ENCODE measurements around the gene PDIK1L. TPM values are rescaled to one million over a fixed set of nuclear protein-coding genes. Genes with fewer than 3 reads are reported as not detected.
A peak's percentile ranks its signal among the peaks of the same experiment; 100 is the strongest.

Gene PDIK1L
- polyA plus RNA-seq (2013, experiment 1 of 2): 1.4 TPM
- 1.7 TPM for polyA plus RNA-seq (2013, experiment 2 of 2)

GRCh38 chr1:26111530-26112406, at the start of gene PDIK1L:
Gene PDIK1L, plus strand, starts transcription at chr1:26111824. Its CDS starts 2,485 bp downstream, at chr1:26114309.
- Histone ChIP-seq H3K14ac (ENCODE audit: low read length in 2 of 2) (peak within 1 kb of the TSS; percentile 86 to 91), H3K23ac (ENCODE audit: low read length in 2 of 2) (peak within 1 kb of the TSS in 1 of 2 experiments; percentile 89), H3K4me1 (ENCODE audit: control insufficient read depth, insufficient read depth, low read depth, low read length) (peaks cover 4% of the 10 kb centered on the region), H2BK5ac (ENCODE audit: low read depth, low read length, poor library complexity, severe bottlenecking) (peak within 1 kb of the TSS; percentile 89), H2AFZ (ENCODE audit: low read depth, low read length) (peak within 1 kb of the TSS; percentile 98), H3K4me2 (ENCODE audit: low read length, poor library complexity, severe bottlenecking) (peak within 1 kb of the TSS; percentile 99), H3K9me3 (ENCODE audit: control insufficient read depth, low read length) (no peaks in the 10 kb centered on the region), H2BK15ac (ENCODE audit: low read depth, poor library complexity, severe bottlenecking) (peak within 1 kb of the TSS; percentile 97), H4K8ac (ENCODE audit: low read length) (peak within 1 kb of the TSS; percentile 47), H3K4ac (ENCODE audit: low read depth in 1 of 2, low read length in 2 of 2) (peak within 1 kb of the TSS; percentile 87 to 97), H3K36me3 (ENCODE audit: control insufficient read depth in 1 of 2, insufficient read depth in 2 of 2, low read depth in 1 of 2, low read length in 2 of 2) (peaks cover 2 to 14% of the 10 kb centered on the region in 2 experiments), H3K27ac (ENCODE audit: low read length, poor library complexity, severe bottlenecking) (peak within 1 kb of the TSS; percentile 80), H3K18ac (ENCODE audit: low read depth in 1 of 2, low read length in 2 of 2) (peak within 1 kb of the TSS; percentile 97 to 98), H3K79me1 (replicated peaks; ENCODE audit: low read length, poor library complexity, severe bottlenecking) (peaks cover 16% of the 10 kb centered on the region), H2BK120ac (ENCODE audit: low read depth, low read length) (peak within 1 kb of the TSS; percentile 94), H2BK12ac (ENCODE audit: low read length in 2 of 2) (peak within 1 kb of the TSS in 1 of 2 experiments; percentile 83), H2AK5ac (ENCODE audit: low read length, severe bottlenecking) (no peak within 1 kb of the TSS), H3K9ac (ENCODE audit: low read length) (peak within 1 kb of the TSS; percentile 85), H3K27me3 (ENCODE audit: control insufficient read depth in 1 of 2, insufficient read depth in 1 of 2, low read length in 2 of 2) (no peaks in the 10 kb centered on the region), H4K91ac (ENCODE audit: low read length) (peak within 1 kb of the TSS; percentile 78), H3K4me3 (ENCODE audit: insufficient read depth in 1 of 2, low read depth in 1 of 2, low read length in 2 of 2) (peak within 1 kb of the TSS; percentile 86 to 98)
- peak; percentile 96 for DNase-seq
- under 1% methylated on average over 94 of the region's 96 CpGs for WGBS

- Histone ChIP-seq H3K9ac (ENCODE audit: low read length) (no peak overlapping the region), H3K4me3 (ENCODE audit: insufficient read depth in 1 of 2, low read depth in 1 of 2, low read length in 2 of 2) (no peak overlapping the region), H3K4me2 (ENCODE audit: low read length, poor library complexity, severe bottlenecking) (no peak overlapping the region), H2BK15ac (ENCODE audit: low read depth, poor library complexity, severe bottlenecking) (no peak overlapping the region), H3K79me1 (replicated peaks; ENCODE audit: low read length, poor library complexity, severe bottlenecking) (no peaks in the 10 kb centered on the region), H2AK5ac (ENCODE audit: low read length, severe bottlenecking) (no peak overlapping the region), H2BK120ac (ENCODE audit: low read depth, low read length) (no peak overlapping the region), H2BK12ac (ENCODE audit: low read length in 2 of 2) (no peak overlapping the region), H3K18ac (ENCODE audit: low read depth in 1 of 2, low read length in 2 of 2) (no peak overlapping the region), H4K8ac (ENCODE audit: low read length) (no peak overlapping the region), H3K23ac (ENCODE audit: low read length in 2 of 2) (no peak overlapping the region), H3K4me1 (ENCODE audit: control insufficient read depth, insufficient read depth, low read depth, low read length) (peaks cover 12% of the 10 kb centered on the region), H3K9me3 (ENCODE audit: control insufficient read depth, low read length) (no peaks in the 10 kb centered on the region), H3K14ac (ENCODE audit: low read length in 2 of 2) (no peak overlapping the region), H3K27me3 (ENCODE audit: control insufficient read depth in 1 of 2, insufficient read depth in 1 of 2, low read length in 2 of 2) (peaks cover 53 to 65% of the 10 kb centered on the region in 2 experiments), H3K36me3 (ENCODE audit: control insufficient read depth in 1 of 2, insufficient read depth in 2 of 2, low read depth in 1 of 2, low read length in 2 of 2) (peaks cover 0 to 5% of the 10 kb centered on the region in 2 experiments), H4K91ac (ENCODE audit: low read length) (no peak overlapping the region), H2BK5ac (ENCODE audit: low read depth, low read length, poor library complexity, severe bottlenecking) (no peak overlapping the region), H3K4ac (ENCODE audit: low read depth in 1 of 2, low read length in 2 of 2) (no peak overlapping the region), H3K27ac (ENCODE audit: low read length, poor library complexity, severe bottlenecking) (no peak overlapping the region), H2AFZ (ENCODE audit: low read depth, low read length) (no peak overlapping the region)
- no peak for DNase-seq
- 95% methylated on average over 2 of the region's 3 CpGs for WGBS
Measured at GRCh38 chr1:26064553-26064952, 47.1 kb upstream of the PDIK1L start.

GRCh38 chr1:26066160-26066559, 45.5 kb upstream of the PDIK1L start:
- no peak overlapping the region for H3K14ac ChIP-seq (ENCODE audit: low read length in 2 of 2)
- DNase-seq: no peak
- no peaks in the 10 kb centered on the region for H3K36me3 ChIP-seq (ENCODE audit: control insufficient read depth in 1 of 2, insufficient read depth in 2 of 2, low read depth in 1 of 2, low read length in 2 of 2)
- H2BK120ac ChIP-seq (ENCODE audit: low read depth, low read length): no peak overlapping the region
- no peak overlapping the region for H2AFZ ChIP-seq (ENCODE audit: low read depth, low read length)
- peak overlapping the region; percentile 49 for H2BK15ac ChIP-seq (ENCODE audit: low read depth, poor library complexity, severe bottlenecking)
- H3K9ac ChIP-seq (ENCODE audit: low read length): no peak overlapping the region
- no peak overlapping the region for H2AK5ac ChIP-seq (ENCODE audit: low read length, severe bottlenecking)
- H3K23ac ChIP-seq (ENCODE audit: low read length in 2 of 2): no peak overlapping the region
- no peak overlapping the region for H3K18ac ChIP-seq (ENCODE audit: low read depth in 1 of 2, low read length in 2 of 2)
- H3K27me3 ChIP-seq (ENCODE audit: control insufficient read depth in 1 of 2, insufficient read depth in 1 of 2, low read length in 2 of 2): peaks cover 46 to 65% of the 10 kb centered on the region in 2 experiments
- no peaks in the 10 kb centered on the region for H3K9me3 ChIP-seq (ENCODE audit: control insufficient read depth, low read length)
- peaks cover 12% of the 10 kb centered on the region for H3K4me1 ChIP-seq (ENCODE audit: control insufficient read depth, insufficient read depth, low read depth, low read length)
- no peaks in the 10 kb centered on the region for H3K79me1 ChIP-seq (replicated peaks; ENCODE audit: low read length, poor library complexity, severe bottlenecking)
- H3K4me2 ChIP-seq (ENCODE audit: low read length, poor library complexity, severe bottlenecking): no peak overlapping the region
- H2BK12ac ChIP-seq (ENCODE audit: low read length in 2 of 2): no peak overlapping the region
- no peak overlapping the region for H3K4ac ChIP-seq (ENCODE audit: low read depth in 1 of 2, low read length in 2 of 2)
- H3K4me3 ChIP-seq (ENCODE audit: insufficient read depth in 1 of 2, low read depth in 1 of 2, low read length in 2 of 2): no peak overlapping the region
- no peak overlapping the region for H2BK5ac ChIP-seq (ENCODE audit: low read depth, low read length, poor library complexity, severe bottlenecking)
- H4K91ac ChIP-seq (ENCODE audit: low read length): peak overlapping the region; percentile 76
- WGBS: 88% methylated on average over 15 of the region's 15 CpGs
- no peak overlapping the region for H4K8ac ChIP-seq (ENCODE audit: low read length)
- H3K27ac ChIP-seq (ENCODE audit: low read length, poor library complexity, severe bottlenecking): no peak overlapping the region

GRCh38 chr1:26066857-26067256, 44.8 kb upstream of the PDIK1L start:
- no peak overlapping the region for H2BK12ac ChIP-seq (ENCODE audit: low read length in 2 of 2)
- H3K4ac ChIP-seq (ENCODE audit: low read depth in 1 of 2, low read length in 2 of 2): no peak overlapping the region
- no peaks in the 10 kb centered on the region for H3K9me3 ChIP-seq (ENCODE audit: control insufficient read depth, low read length)
- peaks cover 12% of the 10 kb centered on the region for H3K4me1 ChIP-seq (ENCODE audit: control insufficient read depth, insufficient read depth, low read depth, low read length)
- no peak overlapping the region for H3K4me2 ChIP-seq (ENCODE audit: low read length, poor library complexity, severe bottlenecking)
- peak overlapping the region; percentile 53 for H4K8ac ChIP-seq (ENCODE audit: low read length)
- H3K9ac ChIP-seq (ENCODE audit: low read length): peak overlapping the region; percentile 27
- H2BK120ac ChIP-seq (ENCODE audit: low read depth, low read length): no peak overlapping the region
- no peaks in the 10 kb centered on the region for H3K36me3 ChIP-seq (ENCODE audit: control insufficient read depth in 1 of 2, insufficient read depth in 2 of 2, low read depth in 1 of 2, low read length in 2 of 2)
- no peak overlapping the region for H2BK5ac ChIP-seq (ENCODE audit: low read depth, low read length, poor library complexity, severe bottlenecking)
- peak overlapping the region in 1 of 2 experiments; percentile 60 for H3K4me3 ChIP-seq (ENCODE audit: insufficient read depth in 1 of 2, low read depth in 1 of 2, low read length in 2 of 2)
- H4K91ac ChIP-seq (ENCODE audit: low read length): no peak overlapping the region
- H3K79me1 ChIP-seq (replicated peaks; ENCODE audit: low read length, poor library complexity, severe bottlenecking): no peaks in the 10 kb centered on the region
- H3K27ac ChIP-seq (ENCODE audit: low read length, poor library complexity, severe bottlenecking): no peak overlapping the region
- no peak for DNase-seq
- peak overlapping the region in 1 of 2 experiments; percentile 49 for H3K18ac ChIP-seq (ENCODE audit: low read depth in 1 of 2, low read length in 2 of 2)
- 61% methylated on average over 3 of the region's 4 CpGs for WGBS
- no peak overlapping the region for H2AK5ac ChIP-seq (ENCODE audit: low read length, severe bottlenecking)
- H2AFZ ChIP-seq (ENCODE audit: low read depth, low read length): no peak overlapping the region
- H3K27me3 ChIP-seq (ENCODE audit: control insufficient read depth in 1 of 2, insufficient read depth in 1 of 2, low read length in 2 of 2): peaks cover 44 to 65% of the 10 kb centered on the region in 2 experiments
- H2BK15ac ChIP-seq (ENCODE audit: low read depth, poor library complexity, severe bottlenecking): no peak overlapping the region
- no peak overlapping the region for H3K14ac ChIP-seq (ENCODE audit: low read length in 2 of 2)
- no peak overlapping the region for H3K23ac ChIP-seq (ENCODE audit: low read length in 2 of 2)

All from mesenchymal stem cell (in vitro differentiated cells and primary cell).